ENCODE data around the gene HOXA3. TPM values are rescaled to one million over a fixed set of nuclear protein-coding genes. Genes with fewer than 3 reads are reported as not detected.

Gene HOXA3
- total RNA-seq, 1 experiment from 2014 or later = 9.2 TPM

DNA sequence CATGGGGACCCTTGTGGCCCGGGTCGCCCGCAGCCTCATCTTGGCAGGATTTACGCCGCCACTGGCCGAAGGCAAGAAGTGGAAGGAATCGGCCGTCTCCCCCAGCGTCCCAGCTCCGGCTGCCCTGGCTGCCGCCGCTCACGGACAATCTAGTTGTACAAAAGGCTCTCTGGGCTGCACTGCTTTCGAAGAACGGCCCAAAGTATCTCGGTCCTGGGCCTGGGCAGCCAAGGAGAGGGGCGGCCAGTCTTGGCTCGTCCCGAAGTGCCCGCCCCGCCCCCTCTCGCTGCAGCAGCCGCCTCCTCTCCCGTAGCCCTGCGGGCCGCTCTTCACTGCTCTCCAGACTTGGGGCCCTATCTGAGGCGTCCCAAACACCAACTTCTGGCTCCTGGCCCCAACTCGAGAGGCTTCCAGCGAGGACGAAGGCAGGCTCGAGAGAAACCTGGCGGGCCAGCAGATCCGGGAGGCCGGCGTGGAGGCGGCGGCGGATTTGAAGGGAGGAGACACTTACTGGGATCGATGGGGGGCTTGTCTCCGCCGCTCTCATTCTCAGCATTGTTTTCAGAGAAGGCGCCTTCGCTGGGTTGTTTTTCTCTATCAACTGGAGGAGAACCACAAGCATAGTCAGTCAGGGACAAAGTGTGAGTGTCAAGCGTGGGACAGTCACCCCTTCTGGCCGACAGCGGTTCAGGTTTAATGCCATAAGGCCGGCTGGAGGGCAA, 12.1 kb upstream of the HOXA3 start:
- Histone ChIP-seq H3K36me3 (ENCODE audit: control insufficient read depth in 1 of 2, insufficient read depth in 2 of 2, low read length in 2 of 2) (peaks cover 0 to 4% of the 10 kb centered on the region in 2 experiments; a peak in 1 of 4 replicates), H3K27me3 (ENCODE audit: insufficient read depth, low read length) (no peaks in the 10 kb centered on the region), H2AFZ (ENCODE audit: low read depth, low read length, poor library complexity, severe bottlenecking) (no peak overlapping the region), H3K9ac (ENCODE audit: low read length) (peak overlapping the region; percentile 89), H3K4me2 (ENCODE audit: low read length) (peak overlapping the region; percentile 97), H3K79me2 (ENCODE audit: insufficient read depth, low read length) (peaks cover 78% of the 10 kb centered on the region), H3K9me2 (ENCODE audit: insufficient read depth) (no peaks in the 10 kb centered on the region), H3K4me3 (replicated peaks in 1 of 2; ENCODE audit: low read depth in 1 of 2, low read length in 2 of 2) (peak overlapping the region; percentile 77 to 84), H3K27ac (ENCODE audit: low read depth, low read length) (peak overlapping the region; percentile 91), H3K9me3 (ENCODE audit: control insufficient read depth in 1 of 2, insufficient read depth in 1 of 2, low read depth in 1 of 2, low read length in 2 of 2) (no peaks in the 10 kb centered on the region), H4K20me1 (ENCODE audit: insufficient read depth) (no peaks in the 10 kb centered on the region), H3K4me1 (ENCODE audit: control insufficient read depth in 1 of 2, insufficient read depth in 2 of 2, low read length in 2 of 2) (peaks cover 22 to 76% of the 10 kb centered on the region in 2 experiments)
- CTCF ChIA-PET = interaction anchor here (1.4 kb wide), 1 partner anchor 14 kb away, joined by 4 read pairs; no protein-coding TSS in a partner anchor
- no peak for DNase-seq (ENCODE audit: low read depth, low spot score)
- POLR2A ChIA-PET = interaction anchor here (1.4 kb wide), 1 partner anchor 15 kb away, joined by 4 read pairs; no protein-coding TSS in a partner anchor
- TF ChIP-seq EZH2 (IDR thresholded peaks at IDR 0.05) (no peak), CTCF (IDR thresholded peaks at IDR 0.05 in 2 of 3, conservative IDR thresholded peaks at IDR 0.05 in 1 of 3; ENCODE audit: borderline replicate concordance in 1 of 3, insufficient read depth in 1 of 3, low read depth in 2 of 3, low read length in 2 of 3) (peak in 2 of 3 experiments; percentile 23 to 30; a peak in 2 of 6 replicates), JUND (IDR thresholded peaks at IDR 0.05) (no peak), POLR2AphosphoS5 (IDR thresholded peaks at IDR 0.05; ENCODE audit: low read depth, low read length) (no peak)
- TF ChIP-seq, protein P1, sequence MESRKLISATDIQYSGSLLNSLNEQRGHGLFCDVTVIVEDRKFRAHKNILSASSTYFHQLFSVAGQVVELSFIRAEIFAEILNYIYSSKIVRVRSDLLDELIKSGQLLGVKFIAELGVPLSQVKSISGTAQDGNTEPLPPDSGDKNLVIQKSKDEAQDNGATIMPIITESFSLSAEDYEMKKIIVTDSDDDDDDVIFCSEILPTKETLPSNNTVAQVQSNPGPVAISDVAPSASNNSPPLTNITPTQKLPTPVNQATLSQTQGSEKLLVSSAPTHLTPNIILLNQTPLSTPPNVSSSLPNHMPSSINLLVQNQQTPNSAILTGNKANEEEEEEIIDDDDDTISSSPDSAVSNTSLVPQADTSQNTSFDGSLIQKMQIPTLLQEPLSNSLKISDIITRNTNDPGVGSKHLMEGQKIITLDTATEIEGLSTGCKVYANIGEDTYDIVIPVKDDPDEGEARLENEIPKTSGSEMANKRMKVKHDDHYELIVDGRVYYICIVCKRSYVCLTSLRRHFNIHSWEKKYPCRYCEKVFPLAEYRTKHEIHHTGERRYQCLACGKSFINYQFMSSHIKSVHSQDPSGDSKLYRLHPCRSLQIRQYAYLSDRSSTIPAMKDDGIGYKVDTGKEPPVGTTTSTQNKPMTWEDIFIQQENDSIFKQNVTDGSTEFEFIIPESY (IDR thresholded peaks at IDR 0.05; ENCODE audit: extremely low read depth, insufficient replicate concordance, low read length) = no peak
- ATAC-seq = no peak
- BruUV-seq (replicated peaks) = no TSS peak
- RAD21 ChIA-PET (ENCODE audit: low non-redundant PET in 1 of 2, low total read pairs in 2 of 2, uncharacterized antibody in 2 of 2, unreplicated experiment in 2 of 2) = no interaction called here
- intact Hi-C loops (cut with micrococcal nuclease) = loop anchor here (5.0 to 10.0 kb wide), 4 partner anchors 882 to 1597 kb away; partner anchors contain the start of genes CBX3 and HNRNPA2B1

Data from HCT116 (cell line).